ENCODE measurements around the gene POLR2C.
A peak's percentile ranks its signal among the peaks of the same experiment; 100 is the strongest.

The POLR2C gene

GRCh38 chr16:57447186-57447962 lies 15.1 kb upstream of the POLR2C start, which contains the start of the genes CIAPIN1 and COQ9:
TSS of gene CIAPIN1 (minus strand) at chr16:57447385. CDS start at chr16:57440928, 6,457 bp downstream.
TSS of gene COQ9 (plus strand) at chr16:57447479. CDS start at chr16:57447506, 27 bp downstream.
- DNase-seq (ENCODE audit: low read depth, low spot score): peak; percentile 78

- no peak for DNase-seq (ENCODE audit: low read depth, low spot score)
Measured at GRCh38 chr16:57452021-57452420, 10.5 kb upstream of the POLR2C start.

- no peak for DNase-seq (ENCODE audit: low read depth, low spot score)
Measured at GRCh38 chr16:57462978-57463362, 491 bp downstream of the POLR2C start.

- DNase-seq (ENCODE audit: low read depth, low spot score): no peak
Measured at GRCh38 chr16:57464523-57464922, 2.0 kb downstream of the POLR2C start.

- no peak for DNase-seq (ENCODE audit: low read depth, low spot score)
Measured at GRCh38 chr16:57468346-57468745, 5.9 kb downstream of the POLR2C start.

- no peak for DNase-seq (ENCODE audit: low read depth, low spot score)
Measured at GRCh38 chr16:57469046-57469445, 6.6 kb downstream of the POLR2C start.

GRCh38 chr16:57469917-57470470 lies 7.5 kb downstream of the POLR2C start:
- DNase-seq (ENCODE audit: low read depth, low spot score): no peak

- DNase-seq (ENCODE audit: low read depth, low spot score): no peak
Measured at GRCh38 chr16:57470711-57471110, 8.2 kb downstream of the POLR2C start.

- DNase-seq (ENCODE audit: low read depth, low spot score): no peak
Measured at GRCh38 chr16:57471209-57471608, 8.7 kb downstream of the POLR2C start.

GRCh38 chr16:57471852-57472664 lies 9.6 kb downstream of the POLR2C start:
- no peak for DNase-seq (ENCODE audit: low read depth, low spot score)

- no peak for DNase-seq (ENCODE audit: low read depth, low spot score)
Measured at GRCh38 chr16:57472665-57473060, 10.2 kb downstream of the POLR2C start.

- DNase-seq (ENCODE audit: low read depth, low spot score): no peak
Measured at GRCh38 chr16:57473176-57473840, 10.8 kb downstream of the POLR2C start.

GRCh38 chr16:57473906-57474305 lies 11.4 kb downstream of the POLR2C start:
- no peak for DNase-seq (ENCODE audit: low read depth, low spot score)

- DNase-seq (ENCODE audit: low read depth, low spot score): no peak
Measured at GRCh38 chr16:57474671-57475661, 12.5 kb downstream of the POLR2C start.

- DNase-seq (ENCODE audit: low read depth, low spot score): no peak
Measured at GRCh38 chr16:57475711-57476339, 13.3 kb downstream of the POLR2C start.

- DNase-seq (ENCODE audit: low read depth, low spot score): no peak
Measured at GRCh38 chr16:57476546-57477410, 14.3 kb downstream of the POLR2C start.

- no peak for DNase-seq (ENCODE audit: low read depth, low spot score)
Measured at GRCh38 chr16:57477531-57478202, 15.2 kb downstream of the POLR2C start.

GRCh38 chr16:57478396-57479204 lies 16.1 kb downstream of the POLR2C start:
- DNase-seq (ENCODE audit: low read depth, low spot score): no peak

Data from smooth muscle cell of the brain vasculature (primary cell).